KOPT-K1 (cell line): Measurements from ENCODE around the gene GRAMD2B.

Experiments used
- H3K27ac ChIP-seq: fragments of 200-600 bp; sonication (generic); 2 replicates; pipeline ENCODE4 v1.5.1; 2016; ENCODE audit warnings: antibody characterized with exemption, mild to moderate bottlenecking, low read depth, low read length; ENCODE audit not compliant: poor library complexity, severe bottlenecking
- H3K36me3 ChIP-seq: fragments of 200-600 bp; sonication (generic); 2 replicates; pipeline ENCODE4 v1.5.1; 2017; ENCODE audit warnings: antibody characterized with exemption, mild to moderate bottlenecking, low read length, moderate library complexity; ENCODE audit not compliant: insufficient read depth
- H3K9me3 ChIP-seq: fragments of 200-600 bp; sonication (generic); 2 replicates; pipeline ENCODE4 v1.5.1; 2017; ENCODE audit warnings: antibody characterized with exemption, low read length, mild to moderate bottlenecking; ENCODE audit not compliant: insufficient read depth, poor library complexity, severe bottlenecking

Gene GRAMD2B

DNA sequence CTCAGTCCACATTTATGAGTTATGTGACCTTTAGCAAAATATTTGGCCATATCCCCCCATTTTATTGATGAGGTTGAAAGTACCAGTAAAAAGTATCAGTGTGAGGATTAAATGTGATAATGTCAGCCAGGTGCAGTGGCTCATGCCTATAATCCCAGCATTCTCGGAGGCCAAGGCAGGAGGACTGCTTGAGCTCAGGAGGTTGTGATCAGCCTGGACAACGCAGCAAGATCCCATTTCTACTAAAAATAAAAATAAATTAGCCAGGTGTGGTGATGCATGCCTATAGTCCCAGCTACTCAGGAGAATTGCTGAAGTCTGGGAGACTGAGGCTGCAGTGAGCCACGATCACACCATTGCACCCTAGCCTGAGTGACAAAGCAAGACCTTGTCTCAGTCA is 71.2 kb downstream of the GRAMD2B start:
- H3K27ac ChIP-seq: no peak overlapping the region
- H3K9me3 ChIP-seq: no peaks in the 10 kb centered on the region
- no peaks in the 10 kb centered on the region for H3K36me3 ChIP-seq

DNA sequence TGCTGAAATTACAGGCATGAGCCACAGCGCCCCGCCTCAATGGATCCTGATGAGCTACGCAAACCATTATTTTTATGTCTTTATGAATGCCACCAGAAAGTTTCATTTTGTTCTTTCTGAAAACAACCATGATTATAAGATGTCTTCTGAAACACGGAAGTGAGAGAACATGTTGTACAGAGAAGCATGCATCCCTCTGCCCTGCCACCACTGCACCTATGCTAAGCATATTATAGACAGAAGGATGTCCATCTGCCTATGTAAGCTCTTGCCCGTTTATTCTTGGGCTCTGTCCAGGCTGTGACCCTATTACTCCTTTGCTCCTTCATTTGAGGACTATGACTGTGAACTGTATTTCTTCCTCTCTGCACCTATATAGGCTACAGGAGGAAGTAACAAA is 74.3 kb downstream of the GRAMD2B start:
- no peaks in the 10 kb centered on the region for H3K36me3 ChIP-seq
- no peak overlapping the region for H3K27ac ChIP-seq

DNA sequence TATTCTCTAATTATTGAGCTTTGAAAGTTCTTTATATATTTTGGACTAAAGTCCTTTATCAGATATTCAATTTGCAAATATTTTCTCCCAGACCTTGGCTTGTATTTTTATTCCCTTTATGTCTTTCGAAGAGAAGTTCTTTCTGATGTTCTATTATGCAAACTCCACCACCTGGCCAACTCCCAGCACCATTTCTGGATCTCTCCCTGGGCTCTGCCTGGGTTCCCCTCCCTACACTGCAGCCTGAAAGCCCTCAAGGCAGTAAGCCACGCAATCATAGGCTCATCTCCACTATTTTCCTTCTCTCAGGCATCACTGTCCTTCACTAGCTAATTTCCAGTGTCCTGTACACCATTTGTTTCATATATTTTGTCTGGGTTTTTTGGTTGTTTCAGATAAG is 76.1 kb downstream of the GRAMD2B start:
- Histone ChIP-seq H3K9me3 (no peaks in the 10 kb centered on the region), H3K27ac (no peak overlapping the region), H3K36me3 (no peaks in the 10 kb centered on the region)

More for the DNA sequence above, 74.3 kb downstream of the GRAMD2B start:
- no peaks in the 10 kb centered on the region for H3K9me3 ChIP-seq

DNA sequence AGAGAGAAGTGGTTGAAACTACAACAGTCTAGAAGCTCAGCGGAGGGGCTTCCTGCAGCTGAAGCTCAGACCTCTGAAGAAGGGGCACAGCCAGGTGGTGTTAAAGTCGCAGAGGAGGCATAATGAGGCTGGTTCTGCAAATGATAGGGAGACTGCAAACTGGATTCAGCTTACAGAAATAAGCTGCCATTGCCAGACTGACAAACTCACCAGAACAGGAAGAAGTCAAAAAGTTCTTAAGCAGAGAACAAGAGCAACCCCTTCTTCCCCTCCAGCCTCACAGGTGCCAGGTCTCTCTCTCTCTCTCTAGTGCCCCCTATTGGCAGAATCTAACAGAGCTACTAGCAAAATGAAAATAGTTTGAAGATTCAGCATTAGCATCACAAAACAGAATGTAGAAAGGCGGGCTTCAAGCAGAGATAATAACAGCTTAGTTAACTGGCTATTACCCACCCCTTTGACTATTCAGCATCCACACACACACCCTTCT is 76.7 kb downstream of the GRAMD2B start:
- Histone ChIP-seq H3K36me3 (no peaks in the 10 kb centered on the region), H3K27ac (no peak overlapping the region), H3K9me3 (no peaks in the 10 kb centered on the region)

DNA sequence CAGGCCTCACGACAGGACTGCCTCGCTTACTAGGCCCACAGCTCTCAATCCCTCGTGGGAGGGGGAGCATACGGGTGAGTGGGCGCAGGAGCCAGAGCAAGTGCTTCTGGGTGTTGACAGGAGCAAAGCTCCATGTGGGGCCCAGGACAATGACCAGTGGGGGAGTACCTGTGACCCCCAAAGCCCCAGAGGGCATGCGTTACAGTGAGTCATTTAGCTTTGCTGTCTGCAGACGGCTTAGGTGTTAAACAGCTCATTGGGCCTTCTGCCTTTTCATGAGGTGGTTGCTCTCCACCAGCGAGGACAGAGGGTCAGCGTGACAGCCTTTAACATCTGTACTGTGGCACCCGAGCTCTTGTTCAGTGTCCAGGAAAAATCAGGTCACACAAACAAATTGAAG is 78.2 kb downstream of the GRAMD2B start:
- no peaks in the 10 kb centered on the region for H3K9me3 ChIP-seq
- H3K27ac ChIP-seq: no peak overlapping the region
- H3K36me3 ChIP-seq: no peaks in the 10 kb centered on the region

DNA sequence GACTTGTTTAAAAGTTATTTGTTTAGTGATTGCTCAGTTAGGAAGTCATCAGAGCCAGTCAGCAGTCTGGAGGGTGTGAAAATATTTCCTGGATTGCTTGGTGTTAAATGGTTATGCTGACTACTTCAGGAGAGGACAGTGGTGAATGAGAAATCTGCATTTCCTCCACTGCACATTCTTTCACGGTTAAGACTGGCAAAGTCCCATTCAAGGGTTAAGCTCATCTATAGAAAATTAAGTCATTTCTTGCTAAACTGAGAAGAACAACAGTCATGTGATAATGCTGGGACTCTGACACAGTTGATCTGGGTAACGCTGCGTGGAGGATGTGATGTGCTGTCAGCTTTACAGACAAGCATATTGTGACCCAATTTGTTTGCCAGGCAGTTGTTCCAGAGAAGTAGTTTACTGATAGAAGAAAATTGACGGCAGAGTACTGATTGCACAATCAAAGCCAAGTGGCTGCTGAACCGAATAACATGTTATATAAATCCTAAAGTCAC is 80.4 kb downstream of the GRAMD2B start:
- H3K36me3 ChIP-seq: no peaks in the 10 kb centered on the region
- H3K27ac ChIP-seq: no peak overlapping the region
- H3K9me3 ChIP-seq: no peaks in the 10 kb centered on the region

DNA sequence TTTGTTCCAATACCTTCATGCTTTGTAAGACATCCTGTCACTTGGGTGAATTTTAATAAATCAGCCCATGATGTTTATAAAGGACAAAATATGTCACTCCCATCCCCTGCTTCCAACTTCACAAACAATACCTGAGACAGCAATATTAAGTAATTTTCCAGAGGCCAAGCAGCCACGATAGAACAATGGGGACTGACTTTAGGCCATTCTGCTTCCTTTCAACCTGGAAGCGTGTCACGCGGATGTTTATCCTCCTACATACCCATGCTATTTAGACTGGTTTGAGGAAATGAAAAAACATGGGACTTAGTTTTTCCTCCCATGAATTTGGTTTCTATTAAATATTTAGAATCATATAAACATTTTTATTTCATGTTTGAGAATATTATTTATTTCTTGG is 82.9 kb downstream of the GRAMD2B start:
- Histone ChIP-seq H3K9me3 (no peaks in the 10 kb centered on the region), H3K36me3 (no peaks in the 10 kb centered on the region), H3K27ac (no peak overlapping the region)

DNA sequence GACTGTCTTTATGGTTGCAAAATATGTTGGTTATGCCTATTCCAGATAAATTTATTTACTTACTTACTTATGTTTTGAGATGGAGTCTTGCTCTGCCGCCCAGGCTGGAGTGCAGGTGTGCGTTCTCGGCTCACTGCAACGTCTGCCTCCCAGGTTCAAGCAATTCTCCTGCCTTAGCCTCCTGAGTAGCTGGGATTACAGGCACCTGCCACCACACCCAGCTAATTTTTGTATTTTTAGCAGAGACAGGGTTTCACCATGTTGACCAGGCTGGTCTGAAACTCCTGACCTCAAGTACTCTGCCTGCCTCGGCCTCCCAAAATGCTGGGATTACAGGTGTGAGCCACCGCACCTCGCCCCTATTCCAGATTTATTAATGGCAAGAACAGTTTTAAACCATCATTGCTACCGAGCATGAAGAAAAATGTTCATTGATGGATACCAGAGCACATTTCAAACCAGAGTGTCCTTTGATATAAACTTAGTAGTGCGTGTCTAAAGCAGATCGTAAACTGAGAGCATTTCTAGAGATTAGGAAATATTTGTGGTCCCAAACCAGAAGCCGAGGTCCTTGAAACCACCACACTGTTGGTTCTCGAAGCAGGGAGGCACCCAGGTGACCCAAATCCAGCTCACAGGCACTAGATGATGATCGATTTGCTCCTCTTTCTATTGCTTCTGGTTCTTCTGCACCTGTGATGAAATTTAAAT is 85.2 kb downstream of the GRAMD2B start:
- H3K9me3 ChIP-seq: no peaks in the 10 kb centered on the region
- H3K36me3 ChIP-seq: no peaks in the 10 kb centered on the region
- H3K27ac ChIP-seq: no peak overlapping the region

DNA sequence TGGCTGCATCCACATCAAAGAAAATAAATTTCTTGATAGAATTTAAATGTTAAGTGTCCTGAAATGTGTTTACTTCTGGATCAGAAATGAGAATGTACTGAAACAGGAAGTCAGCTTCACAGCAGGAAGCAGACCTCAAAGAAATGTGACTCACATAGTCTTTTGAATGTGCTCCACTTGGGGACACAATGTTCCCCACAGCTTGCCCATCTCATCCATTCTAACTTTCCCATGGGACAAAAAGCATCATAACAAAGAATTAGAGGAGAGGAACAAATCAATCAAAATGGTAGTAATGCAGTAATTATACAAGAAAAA is 85.7 kb downstream of the GRAMD2B start:
- Histone ChIP-seq H3K27ac (no peak overlapping the region), H3K9me3 (no peaks in the 10 kb centered on the region)

DNA sequence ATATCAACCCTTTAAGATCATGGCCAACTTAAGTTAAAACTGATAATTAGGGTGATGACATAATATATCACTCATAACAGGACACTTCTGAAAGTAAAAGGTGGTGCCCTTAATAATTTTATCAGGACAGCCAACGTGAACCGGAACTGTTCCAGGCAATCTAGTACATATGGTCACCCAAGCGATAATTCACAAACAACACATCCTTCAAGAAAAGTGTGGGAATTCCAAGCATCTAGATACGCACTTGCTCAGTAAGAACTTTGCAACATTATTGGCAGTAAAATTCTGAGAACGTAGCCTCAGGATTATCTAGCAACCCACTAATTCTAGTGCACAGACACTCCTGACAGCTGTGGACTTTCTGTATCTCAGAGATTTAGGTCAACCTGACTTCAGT is 86.1 kb downstream of the GRAMD2B start:
- no peak overlapping the region for H3K27ac ChIP-seq
- H3K36me3 ChIP-seq: no peaks in the 10 kb centered on the region
- H3K9me3 ChIP-seq: no peaks in the 10 kb centered on the region

More for the DNA sequence above, 85.7 kb downstream of the GRAMD2B start:
- no peaks in the 10 kb centered on the region for H3K36me3 ChIP-seq

DNA sequence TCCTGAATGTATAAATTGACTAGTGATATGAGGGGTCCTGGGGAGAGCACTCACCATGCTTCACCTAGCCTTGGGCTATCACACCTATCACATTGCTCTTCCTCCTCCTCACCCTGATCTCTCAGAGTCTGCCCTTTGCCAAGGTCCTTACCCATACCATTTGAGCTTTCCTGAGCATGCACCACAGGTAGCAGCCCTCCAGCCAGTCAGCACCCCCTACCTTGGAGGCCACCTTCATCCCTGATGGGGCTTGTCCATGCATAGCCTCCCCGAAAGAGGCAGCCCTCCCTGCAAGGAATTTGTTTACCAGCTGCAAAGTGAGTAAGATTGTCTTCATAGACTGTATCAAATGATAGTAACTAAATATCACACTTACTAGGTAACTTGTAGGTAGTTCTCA is 88.8 kb downstream of the GRAMD2B start:
- no peaks in the 10 kb centered on the region for H3K36me3 ChIP-seq
- H3K27ac ChIP-seq: no peak overlapping the region
- H3K9me3 ChIP-seq: no peaks in the 10 kb centered on the region

DNA sequence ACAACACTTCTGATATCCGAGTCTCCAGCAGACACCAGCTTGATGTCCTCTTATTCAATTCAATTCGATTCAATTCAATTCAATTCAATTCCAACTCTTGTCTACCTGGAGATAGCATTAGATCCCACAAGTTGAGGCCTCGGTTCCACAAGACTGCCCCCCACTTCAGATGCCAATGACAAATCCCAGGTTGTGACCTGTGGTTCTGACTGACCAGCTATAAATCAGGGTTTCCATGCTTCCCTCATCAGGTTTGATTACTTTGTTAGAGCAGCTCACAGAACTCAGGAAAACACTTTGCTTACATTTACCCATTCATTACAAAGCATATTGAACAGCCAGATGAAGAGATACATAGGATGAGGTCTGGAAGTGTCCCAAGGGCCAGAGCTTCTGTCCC is 89.2 kb downstream of the GRAMD2B start:
- Histone ChIP-seq H3K27ac (no peak overlapping the region), H3K36me3 (no peaks in the 10 kb centered on the region), H3K9me3 (no peaks in the 10 kb centered on the region)

DNA sequence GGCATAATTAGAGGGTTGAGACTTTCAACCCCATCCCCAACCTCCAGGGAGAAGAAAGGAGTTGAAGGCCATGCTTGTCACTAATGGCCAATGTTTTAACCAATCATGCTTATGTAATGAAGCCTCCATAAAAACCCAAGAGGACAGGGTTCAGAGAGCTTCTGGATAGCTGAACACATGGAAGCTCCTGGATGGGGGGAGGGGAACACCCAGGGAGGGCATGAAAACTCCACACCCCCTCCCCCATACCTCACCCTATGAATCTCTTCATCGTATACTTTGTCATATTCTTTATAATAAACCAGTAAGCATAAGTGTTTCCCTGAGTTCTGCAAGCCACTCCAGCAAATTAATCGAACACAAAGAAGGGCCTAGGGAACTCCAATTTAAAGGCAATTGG is 90.1 kb downstream of the GRAMD2B start:
- H3K27ac ChIP-seq: no peak overlapping the region
- no peaks in the 10 kb centered on the region for H3K9me3 ChIP-seq
- no peaks in the 10 kb centered on the region for H3K36me3 ChIP-seq

DNA sequence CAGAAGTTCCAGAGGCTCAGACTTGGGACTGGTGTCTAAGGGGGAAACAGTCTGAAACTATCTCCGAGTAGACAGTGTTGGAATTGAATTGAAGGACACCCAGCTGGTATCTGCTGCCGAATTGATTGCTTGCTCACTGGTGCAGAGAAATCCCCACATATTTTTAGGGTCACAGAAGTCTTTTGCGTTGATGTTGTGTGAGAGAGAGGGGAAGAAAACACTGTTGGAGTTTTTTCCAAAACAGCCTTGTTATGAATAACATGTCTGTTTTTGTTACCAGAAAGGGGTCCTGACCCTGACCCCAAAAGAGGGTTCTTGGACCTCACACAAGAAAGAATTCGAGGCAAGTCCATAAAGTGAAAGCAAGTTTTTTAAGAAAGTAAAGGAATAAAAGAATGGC is 90.5 kb downstream of the GRAMD2B start:
- H3K36me3 ChIP-seq: no peaks in the 10 kb centered on the region

DNA sequence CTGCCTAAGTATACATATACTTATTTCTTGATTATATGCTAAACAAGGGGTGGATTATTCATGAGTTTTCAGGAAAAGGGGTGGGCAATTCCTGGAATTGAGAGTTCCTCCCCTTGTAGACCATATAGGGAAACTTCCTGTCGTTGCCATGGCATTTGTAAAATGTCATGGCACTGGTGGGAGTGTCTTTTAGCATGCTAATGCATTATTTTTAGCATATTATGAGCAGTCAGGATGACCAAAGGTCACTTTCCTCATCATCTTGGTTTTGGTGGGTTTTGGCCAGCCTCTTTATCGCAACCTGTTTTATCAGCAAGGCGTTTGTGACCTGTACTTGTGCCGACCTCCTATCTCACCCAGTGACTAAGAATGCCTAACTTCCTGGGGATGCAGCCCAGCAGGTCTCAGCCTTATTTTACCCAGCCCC is 90.9 kb downstream of the GRAMD2B start:
- no peaks in the 10 kb centered on the region for H3K9me3 ChIP-seq
- no peaks in the 10 kb centered on the region for H3K36me3 ChIP-seq
- H3K27ac ChIP-seq: no peak overlapping the region

More for the DNA sequence above, 90.5 kb downstream of the GRAMD2B start:
- no peaks in the 10 kb centered on the region for H3K9me3 ChIP-seq
- no peak overlapping the region for H3K27ac ChIP-seq

DNA sequence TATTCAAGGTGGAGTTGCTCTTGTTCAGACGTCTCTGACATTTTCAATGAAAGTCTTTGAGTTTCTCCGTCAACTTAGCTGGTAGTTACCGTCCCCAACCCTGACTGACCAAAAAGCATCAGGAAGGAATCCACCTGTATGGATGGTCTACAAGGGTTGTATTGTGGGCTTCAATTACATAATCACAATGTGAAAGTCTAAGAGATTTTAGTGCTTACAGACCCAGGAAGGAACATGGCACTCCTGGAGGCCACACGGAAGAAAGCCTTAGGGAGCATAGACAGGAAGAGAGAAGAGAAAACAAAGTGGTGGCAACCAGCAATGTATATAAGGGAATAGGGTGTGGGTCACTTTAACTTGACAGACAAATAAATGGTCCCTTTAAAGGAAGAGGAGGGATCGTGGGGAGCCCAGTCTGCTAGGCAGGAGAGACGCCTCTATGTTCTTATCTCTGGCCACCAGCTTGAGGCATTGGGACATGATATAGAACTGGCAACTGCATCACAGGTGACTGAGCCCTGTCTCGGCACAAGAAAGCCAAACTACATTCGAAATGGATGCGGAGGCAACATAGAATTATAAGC is 91.4 kb downstream of the GRAMD2B start:
- Histone ChIP-seq H3K36me3 (no peaks in the 10 kb centered on the region), H3K27ac (no peak overlapping the region), H3K9me3 (no peaks in the 10 kb centered on the region)
